Islet of Langerhans (tissue), 1 donor: Measurements from ENCODE around the gene STAC.
"Not testable (repeated sequence)": the region's sequence is repeated elsewhere in the genome, so short reads cannot be mapped to it uniquely, and the experiment has no call there.

Experiments
- FAIRE-seq: peaks from one replicate; lab custom pipeline; 2011; peaks lifted over from hg19 to GRCh38; lab: Jason Lieb, UNC

Gene STAC

DNA sequence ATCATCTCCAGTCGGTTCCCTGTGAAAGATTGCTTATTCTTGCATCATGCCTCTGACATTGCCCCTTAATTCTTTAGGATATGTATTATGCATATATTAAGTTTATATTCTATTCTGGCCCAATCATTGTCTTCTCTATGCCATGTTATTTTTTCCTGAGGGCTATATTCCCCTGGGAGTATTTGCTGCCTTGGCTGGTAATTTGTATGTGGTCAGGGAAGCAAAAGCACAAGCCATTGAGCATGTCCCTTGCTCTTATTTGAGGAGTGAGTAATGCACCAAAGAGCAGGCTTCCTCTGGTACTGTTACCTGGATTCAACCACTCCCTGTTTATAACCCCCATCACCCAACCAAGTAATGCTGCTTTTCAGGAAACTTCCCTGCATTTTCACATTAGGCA is 36.3 kb downstream of the STAC start:
- no peak for FAIRE-seq

DNA sequence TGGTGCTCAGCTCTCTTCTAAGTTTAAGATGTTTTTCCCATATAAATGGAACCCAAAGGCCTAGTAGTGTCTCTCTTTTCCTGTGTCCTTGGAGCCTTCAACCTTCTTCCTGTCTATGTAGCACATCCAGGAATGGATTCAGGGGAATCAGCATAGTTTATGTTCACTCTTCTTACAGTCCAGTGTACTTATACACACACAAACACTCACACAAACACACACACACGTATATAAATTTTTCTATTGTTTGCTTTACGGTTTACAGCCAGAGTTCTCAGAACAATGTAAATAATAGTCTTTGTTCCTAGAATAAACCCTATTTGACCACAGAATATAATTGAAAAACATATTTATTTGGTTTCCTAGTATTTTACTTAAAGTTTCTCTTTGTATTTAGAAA is 36.9 kb downstream of the STAC start:
- FAIRE-seq = no peak

DNA sequence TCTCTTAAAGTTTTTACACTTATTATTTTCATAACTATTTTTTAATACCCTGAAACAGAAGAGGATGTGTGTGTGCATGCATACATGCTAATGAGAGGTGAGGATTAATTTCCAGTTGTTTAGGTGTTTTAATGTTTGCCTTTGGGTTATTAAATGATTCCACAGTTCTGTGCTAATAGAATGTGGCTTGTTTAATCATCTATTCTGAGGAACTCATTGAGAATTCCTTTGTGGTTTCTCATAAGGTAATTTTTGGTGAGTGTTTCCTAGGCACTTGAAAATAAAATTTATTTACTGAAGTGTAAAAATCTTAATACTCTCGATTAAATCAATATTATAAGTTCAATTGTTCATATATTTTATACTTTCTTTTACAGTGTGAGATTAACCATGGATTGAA is 38.0 kb downstream of the STAC start:
- FAIRE-seq = no peak

DNA sequence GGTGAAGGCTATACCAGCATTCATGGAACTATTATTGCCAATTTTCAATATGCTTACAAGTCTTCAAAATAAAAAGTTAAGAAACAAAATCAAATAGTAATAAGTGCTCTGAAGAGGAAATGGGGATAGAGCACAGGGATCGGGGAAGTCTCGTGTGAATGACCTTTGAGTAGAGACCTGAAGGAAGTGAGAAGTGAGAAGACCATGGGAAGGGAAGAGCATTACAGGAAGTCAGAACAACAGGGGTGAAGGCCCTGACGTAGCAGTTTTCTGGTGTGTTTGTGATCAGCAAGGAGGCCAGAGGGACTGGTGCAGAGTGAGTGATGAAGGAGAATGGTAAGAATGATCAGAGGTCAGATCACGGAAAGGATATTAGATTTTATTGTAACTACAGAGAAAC is 48.1 kb downstream of the STAC start:
- FAIRE-seq = no peak

DNA sequence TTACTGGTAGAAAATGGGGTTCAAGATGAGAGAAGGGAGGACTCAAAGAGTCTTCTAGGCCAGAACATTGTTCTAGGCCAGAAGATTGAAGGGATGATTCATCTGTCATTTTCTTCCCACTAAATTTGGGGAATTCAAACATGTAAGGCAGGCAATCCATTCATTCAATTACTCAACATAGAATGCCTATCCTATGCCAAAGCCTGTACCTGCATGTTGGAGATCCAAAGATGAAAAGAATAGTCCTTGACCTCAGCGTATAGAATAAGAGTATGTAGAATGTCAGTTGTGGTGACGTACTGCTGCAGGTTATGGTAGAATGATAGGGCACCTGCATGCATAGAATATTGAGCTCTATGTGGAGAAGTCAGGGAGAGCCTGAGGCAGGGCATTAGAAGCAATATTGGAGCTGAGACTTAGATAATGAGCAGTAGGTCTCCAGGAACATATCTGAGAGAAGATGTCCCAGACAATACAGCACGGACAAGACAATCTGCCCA is 49.7 kb downstream of the STAC start:
- no peak for FAIRE-seq

DNA sequence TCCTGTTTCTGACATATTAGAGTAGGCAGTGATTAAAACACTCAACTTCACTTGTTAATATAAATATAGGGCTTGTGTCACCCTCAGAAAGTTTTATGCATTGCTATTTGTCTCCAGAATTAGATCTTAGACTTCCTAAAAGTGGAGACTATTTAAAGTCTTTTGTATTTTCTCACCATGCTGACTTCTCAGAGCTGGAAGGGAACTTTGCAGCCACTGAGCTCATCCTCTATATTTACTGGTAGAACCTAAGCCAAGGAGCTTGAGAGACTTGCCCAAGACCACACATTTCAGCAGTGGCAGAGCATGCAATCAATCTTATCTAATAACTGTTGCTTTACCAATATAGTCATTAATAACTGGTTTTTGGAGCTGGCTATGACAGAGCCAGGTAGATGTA is 53.2 kb downstream of the STAC start:
- no peak for FAIRE-seq

DNA sequence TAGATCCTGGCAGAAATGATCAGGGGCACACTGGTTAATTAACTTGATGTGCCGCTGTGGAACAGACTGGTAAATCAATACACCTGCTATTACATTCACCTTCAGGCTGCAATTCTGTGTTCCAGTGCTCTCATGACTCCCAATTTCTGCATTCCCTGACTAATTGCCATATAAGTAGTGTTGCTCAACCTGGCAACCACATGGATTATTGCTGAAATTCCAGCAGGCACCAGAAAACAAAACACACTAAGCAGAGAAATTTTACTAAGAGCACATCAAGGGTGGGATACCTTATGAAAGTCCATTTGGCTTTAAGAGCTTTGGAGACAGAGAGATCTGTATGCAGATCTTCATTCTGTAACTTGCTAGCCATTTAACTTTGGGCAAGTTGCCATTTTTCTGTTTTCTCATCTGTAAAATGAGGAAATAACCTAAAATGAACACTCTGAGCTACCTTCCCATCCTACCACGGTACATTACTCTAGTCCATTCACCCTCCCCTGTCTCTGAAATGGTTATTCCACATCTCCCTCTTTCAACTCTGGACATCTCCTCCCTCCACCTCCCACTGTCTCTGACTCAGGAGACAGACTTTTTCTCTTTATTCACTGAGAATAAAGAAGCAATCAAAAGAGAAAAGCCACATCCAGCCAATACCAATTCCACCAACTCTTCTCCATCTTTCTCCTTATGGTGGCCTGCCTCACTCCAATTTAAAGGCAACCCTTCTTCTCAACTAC is 54.6 kb downstream of the STAC start:
- FAIRE-seq = no peak

DNA sequence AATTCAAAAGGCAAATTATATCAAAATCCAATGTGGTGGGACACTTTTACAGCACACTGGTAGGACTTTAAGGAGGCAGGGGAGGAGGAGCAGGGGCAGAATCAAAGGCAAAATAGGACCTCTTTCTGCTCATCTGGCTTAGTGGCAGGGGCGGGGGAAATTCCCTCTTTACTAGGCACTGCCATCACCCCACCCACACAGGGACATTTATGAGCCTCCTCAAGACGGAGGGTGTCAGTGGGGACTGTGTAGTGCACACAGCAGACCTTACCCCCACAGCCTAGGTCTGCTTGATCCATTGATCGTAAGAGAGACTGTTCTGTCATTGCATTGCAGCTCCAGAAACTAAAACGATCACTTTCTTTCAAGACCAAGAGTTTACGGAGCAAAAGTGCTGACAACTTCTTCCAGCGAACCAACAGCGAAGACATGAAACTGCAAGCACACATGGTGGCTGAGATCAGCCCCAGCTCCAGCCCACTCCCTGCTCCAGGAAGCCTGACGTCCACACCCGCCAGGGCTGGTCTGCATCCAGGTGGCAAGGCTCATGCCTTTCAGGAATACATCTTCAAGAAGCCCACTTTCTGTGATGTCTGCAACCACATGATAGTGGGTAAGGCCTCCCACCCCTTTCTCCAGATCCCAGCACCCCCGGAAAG is 62.9 kb downstream of the STAC start:
- FAIRE-seq = no peak

DNA sequence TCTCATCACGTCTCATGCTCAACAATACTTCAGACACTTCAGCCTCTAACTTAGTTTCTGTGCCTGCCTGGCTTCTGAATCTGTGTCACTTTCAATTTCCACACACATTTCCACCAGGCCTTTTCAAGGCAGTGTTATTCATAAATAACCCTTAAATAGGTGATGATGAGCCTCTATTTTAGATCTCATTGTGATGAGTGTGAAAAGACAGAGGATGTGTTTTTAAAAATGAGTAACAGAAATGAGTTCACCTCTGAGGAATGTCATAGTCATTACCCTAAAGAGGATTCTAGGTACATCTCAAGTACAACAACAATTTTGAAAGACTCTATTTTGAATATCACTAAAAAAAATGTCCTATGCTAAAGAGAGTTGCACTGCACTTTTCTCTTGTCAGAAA is 64.6 kb downstream of the STAC start:
- no peak for FAIRE-seq

DNA sequence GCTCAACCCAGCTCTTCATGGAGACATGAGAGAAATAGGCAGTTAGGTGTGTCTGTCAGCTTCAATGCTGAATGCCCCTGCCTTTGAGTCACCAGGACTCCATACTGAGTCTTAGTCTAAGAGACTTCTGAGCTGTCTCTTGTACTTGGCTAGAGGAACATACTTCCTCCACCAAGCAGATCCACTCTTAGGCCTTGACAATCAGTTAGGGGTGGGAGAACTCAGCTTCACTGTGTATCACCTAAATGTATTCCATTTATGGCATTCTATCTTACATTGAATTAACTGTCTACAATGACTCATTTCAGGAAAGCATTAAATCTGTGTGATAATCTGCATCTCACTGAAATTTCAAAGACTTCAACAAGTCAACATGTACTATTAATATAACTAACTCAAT is 66.0 kb downstream of the STAC start:
- no peak for FAIRE-seq

DNA sequence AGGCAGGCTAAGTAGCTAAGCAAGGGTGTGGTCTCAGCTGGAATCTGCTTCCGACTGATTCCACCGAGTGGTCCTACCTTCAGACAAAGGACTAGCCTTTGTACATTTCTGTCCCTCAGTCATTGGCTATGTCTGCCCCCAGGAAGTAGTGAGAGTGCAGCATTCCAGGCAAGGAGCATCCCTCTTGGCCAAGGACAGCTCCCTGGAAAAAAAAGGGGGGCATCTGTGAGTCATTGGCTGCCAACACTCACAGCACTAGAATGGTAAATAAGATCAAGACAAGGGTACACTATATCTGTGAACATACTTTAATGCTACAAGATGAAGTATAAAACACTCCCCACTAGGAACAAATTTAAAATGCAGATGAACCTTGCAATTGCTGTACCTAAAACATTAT is 66.8 kb downstream of the STAC start:
- FAIRE-seq = no peak

DNA sequence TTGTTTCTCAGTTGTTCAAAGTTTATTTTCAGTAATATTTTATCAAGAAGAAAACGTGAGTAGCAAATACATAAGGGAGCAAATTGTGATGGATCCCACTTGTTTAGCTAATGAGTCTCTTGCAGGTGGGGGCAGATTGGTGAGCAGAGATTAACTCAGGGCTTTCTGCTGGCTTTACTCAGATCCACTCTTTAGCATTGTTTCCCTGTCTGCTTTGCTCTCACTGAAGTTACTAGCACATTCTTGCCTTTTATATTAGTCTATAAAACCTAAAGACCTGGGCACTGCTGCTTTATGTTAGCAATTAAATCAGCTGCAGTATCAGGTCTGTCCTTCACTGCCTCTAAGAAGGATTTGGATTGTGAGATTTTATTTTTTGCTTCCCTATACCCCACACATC is 71.5 kb downstream of the STAC start:
- FAIRE-seq = no peak

DNA sequence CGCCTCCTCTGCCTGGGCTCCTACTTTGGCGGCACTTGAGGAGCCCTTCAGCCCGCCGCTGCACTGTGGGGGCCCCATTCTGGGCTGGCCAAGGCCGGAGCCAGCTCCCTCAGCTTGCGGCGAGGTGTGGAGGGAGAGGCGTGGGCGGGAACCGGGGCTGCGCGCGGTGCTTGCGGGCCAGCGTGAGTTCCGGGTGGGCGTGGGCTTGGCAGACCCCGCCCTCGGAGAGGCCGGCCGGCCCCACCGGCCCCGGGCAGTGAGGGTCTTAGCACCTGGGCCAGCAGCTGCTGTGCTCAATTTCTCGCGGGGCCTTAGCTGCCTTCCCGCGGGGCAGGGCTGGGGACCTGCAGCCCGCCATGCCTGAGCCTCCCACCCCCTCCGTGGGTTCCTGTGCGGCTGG is 72.9 kb downstream of the STAC start:
- FAIRE-seq = not testable (repeated sequence)

DNA sequence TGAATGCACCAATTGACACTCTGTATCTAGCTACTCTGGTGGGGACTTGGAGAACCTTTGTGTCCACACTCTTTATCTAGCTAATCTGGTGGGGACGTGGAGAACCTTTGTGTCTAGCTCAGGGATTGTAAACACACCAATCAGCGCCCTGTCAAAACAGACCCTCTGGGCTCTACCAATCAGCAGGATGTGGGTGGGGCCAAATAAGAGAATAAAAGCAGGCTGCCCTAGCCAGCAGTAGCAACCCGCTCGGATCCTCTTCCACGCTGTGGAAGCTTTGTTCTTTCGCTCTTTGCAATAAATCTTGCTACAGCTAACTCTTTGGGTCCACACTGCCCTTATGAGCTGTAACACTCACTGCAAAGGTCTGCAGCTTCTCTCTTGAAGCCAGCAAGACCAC is 73.6 kb downstream of the STAC start:
- not testable (repeated sequence) for FAIRE-seq

DNA sequence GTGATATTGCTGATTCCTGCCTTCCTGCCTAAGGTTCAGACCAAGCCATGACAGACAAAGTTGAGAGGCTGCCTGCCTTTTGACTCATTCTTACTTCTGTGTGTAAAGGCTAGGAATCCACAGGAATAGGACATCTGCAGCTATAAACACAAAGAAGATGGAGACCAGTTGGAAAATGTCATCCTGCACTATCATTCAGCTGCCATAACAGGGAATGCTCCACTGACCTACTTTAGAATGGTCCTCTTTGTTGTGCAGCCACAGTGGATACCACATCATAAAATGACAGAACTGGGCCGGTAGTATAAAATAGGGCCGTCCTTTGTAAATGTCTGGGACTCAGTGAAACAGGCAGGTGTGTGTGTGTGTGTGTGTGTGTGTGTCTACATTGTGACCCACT is 75.1 kb downstream of the STAC start:
- FAIRE-seq = no peak

DNA sequence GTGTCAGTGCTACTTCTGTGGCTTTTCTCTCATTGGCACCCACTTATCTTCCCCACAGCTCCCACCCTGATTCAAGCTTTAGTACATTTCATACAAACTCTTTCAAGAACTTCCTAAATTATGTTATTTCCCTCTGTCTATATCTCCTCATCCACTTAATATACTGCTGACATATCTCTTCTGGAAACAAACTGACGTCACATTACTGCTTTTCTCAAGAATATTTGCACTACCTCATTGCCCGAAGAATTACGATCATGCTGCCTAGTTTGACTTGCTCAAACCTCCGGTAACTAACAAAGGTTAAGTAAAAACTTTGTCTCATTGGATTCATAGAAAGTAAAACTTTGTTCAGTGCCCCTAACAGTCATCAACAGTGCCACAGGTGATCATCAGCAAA is 76.5 kb downstream of the STAC start:
- no peak for FAIRE-seq

DNA sequence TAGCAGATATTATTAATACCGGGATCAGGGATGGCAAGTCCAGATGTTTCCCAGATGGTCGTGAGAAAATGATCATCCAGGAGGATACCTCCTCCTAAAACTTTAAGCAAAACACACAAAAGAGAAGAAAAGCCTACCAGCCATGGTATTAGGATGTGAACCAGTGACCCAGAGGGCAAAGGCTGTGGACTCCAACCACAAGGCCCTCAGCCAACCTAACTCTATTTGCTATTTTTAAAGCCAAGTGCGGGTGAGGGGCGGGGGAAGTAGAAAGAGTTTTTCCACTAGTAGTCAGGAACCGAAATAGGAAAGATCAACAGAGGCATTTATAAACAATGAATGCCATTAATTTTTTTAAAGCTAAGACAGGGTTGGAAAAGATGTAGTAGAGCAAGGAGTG is 77.4 kb downstream of the STAC start:
- FAIRE-seq = no peak

DNA sequence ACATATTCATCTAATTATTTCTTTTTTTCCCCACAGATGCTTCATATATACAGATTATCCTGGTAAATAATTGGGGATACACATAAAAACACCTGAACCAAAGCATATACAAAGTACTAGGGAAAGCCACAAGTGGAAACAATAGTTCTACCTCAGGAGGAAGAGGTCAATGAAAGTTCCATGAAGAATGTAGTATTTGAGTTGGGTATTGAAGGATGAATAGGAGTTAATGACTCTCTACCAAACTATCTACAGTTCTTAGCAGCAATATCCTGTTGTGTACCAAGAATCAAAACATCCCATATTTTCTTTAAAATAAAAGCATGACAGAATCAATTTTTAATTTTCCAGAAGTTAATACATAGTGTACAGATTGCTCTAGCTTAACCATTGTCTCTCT is 78.9 kb downstream of the STAC start:
- no peak for FAIRE-seq

DNA sequence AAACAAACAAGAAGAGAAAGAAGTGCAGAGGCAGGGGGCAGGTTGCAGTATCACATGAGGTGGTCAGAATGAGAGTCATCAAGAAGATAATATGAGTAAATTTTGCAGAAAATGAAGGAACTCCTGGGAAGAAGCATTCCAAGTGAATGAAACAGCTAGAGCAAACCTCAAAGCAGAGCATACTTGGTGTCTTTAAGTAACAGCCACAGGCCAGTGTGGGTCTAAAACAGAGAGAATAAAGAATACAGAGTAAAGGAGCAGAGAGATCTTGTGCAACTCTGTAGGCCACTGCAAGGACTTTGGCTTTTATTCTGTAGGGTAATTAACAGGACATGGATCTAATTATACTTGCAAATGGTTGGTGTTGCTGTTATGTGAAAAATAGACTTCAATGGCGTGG is 81.3 kb downstream of the STAC start:
- no peak for FAIRE-seq

DNA sequence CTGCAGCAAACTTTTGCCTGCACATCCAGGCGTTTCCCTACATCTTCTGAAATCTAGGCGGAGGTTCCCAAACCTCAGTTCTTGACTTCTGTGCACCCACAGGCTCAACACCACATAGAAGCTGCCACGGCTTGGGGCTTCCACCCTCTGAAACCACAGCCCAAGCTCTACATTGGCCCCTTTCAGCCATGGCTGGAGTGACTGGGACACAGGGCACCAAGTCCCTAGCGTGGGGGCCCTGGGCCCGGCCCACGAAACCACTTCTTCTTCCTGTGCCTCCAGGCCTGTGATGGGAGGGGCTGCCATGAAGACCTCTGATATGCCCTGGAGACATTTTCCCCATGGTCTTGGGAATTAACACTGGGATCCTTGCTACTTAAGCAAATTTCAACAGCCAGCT is 91.7 kb downstream of the STAC start:
- not testable (repeated sequence) for FAIRE-seq

DNA sequence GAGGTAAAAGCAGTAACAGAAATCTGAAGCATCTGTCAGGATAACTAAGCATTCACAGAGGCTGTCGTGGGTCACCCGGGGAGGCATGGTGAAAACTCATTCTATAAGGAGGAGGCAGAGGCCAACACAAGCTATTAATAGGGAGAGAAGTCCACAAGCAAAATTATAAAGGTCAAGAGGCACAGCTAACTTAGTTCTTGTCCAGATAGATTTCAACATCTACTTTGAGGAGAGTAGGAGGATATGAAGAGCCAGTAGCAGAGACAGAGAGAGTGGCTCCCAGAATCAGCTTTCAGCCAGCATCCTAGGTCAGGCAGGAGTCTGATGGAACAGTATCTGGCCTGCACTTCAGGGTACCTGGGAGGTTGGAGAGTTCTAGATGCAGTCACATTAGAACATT is 95.3 kb downstream of the STAC start:
- no peak for FAIRE-seq

DNA sequence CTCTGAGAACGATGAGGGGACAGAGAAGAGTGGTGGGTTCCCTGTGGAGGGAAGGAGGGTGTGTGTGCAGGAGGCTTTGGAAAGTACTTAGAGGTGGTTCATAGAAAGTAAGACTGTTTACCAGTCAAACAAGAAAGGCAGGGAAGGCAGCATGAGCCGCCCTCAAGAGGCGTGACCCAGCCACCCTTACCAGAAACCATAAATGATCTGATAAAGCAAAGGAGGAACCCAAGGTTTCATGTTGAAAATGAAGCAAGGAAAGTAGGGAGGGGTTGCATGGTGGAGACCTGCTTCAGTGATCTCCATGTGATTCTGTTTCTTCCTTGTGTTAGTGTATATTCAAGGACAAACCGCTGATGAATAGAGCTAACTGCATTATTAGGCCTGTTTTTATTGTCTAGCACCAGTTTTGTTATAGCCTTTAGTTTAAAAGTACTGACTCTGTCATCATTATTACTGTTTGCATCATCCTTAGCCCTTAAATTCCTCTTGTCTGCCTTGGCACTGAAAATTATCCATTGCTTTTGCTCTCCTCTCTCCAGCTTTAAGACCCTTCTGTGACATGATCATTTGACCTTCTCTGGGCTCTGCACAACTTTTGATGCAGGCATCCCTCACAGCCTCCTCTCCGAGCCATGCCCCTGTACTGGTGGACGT is 96.1 kb downstream of the STAC start:
- no peak for FAIRE-seq

DNA sequence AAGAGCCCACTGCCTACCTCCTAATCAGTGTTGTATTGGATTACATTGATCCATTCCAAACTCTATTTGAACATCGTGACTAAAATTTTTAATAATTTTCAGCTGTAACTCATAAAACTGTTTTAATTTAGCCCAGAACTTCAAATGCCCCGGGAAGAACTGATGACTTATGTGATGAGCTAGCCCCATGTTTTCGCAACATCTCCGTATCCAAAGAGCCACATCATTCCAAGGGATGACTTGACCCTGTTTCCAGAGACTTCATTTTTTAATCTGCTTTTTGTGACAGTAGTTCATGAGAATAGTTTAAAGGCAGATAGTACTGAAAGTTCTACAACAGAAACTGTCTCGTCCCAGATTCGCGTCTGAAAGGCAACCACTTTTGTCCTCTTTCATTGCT is 97.4 kb downstream of the STAC start:
- FAIRE-seq = no peak
